NCI-H510A treated with DMSO at 0.1 percent for 48 hours (cell line): ENCODE data around the gene NUP153.

Experiments used
- DNase-seq: peaks from one replicate; lab custom pipeline; 2025; lab: John Stamatoyannopoulos, UW

The NUP153 gene

DNA sequence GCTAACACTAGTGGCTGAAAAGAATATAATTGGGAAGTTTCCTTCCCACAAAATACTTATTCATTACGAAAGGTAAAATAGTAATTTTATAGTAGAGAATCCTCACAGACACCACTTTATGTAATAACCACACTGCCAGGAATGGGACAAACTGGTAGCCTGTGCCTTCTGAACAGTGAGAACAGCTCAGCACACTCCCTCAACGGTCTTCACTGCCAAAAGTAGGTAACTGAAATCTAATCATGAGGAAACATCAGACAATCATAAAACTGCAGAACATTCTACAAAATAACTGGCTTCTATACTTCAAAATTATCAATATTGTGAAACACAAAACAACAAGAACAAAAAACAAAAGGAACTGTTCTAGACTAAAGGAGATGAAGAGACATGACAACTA is 44.1 kb downstream of the NUP153 start:
- no peak for DNase-seq

DNA sequence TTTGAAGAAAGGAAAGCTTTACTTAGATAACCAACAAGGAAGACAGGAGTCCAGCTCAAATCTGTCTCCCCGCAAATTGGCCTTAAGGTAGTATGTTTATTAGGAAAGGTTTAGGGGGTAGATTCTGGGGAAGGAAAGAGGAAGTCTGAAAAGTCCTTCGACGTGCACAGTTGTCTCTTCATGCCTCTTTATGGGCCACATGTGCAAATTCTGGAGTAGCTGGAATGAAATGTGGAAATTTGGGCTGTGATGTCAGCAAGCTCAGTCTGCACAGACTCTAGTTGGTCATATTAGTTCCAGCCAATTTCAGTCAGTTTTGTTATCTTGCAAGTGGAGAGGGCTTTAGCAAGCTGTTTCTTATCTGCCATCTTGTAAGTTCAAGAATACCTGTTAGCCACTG is 50.1 kb downstream of the NUP153 start:
- no peak for DNase-seq

DNA sequence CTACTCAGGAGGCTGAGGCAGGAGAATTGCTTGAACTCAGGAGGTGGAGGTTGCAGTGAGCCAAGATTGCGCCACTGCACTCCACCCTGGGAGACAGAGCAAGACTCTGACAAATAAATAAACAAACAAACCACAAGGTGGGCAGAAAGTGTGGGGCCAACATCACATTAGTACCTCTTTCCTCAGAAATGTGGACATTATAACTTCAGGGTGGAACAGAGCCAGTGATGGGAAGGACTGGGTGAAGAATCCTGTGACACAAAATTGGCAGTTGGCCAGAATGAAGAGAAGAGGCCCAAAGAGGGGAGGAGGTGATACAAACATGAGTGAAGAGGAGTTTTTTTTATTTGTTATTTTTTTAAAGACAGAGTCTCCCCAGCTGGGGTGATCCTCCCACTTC is 50.6 kb downstream of the NUP153 start:
- no peak for DNase-seq

DNA sequence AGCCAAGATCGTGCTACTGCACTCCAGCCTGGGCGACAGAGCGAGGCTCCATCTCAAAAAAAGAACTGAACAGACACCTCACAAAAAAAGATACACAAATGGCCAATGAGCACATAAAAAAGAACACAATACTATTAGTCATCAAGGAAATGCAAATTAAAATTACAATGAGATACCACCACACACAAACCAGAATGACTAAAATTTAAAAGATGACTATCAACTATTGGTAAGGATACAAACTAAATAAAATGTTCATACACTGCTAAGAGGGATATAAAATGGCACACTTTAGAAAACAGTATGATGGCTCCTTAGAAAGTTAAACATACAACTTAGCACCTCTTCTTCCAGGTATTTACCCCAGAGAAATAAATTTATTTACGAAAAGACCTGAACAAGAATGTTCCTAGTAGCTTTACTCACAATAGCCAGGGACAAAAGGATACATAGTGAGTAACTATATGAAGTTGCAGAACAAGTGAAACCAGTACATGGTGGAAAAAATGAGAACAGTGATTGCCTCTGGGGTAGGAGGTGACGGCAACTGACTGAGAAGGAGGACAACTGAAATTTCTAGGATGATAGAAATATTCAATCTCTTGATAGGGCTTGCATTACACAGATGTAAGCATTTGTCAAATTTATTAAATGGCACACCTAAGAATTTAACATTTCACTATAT is 53.4 kb downstream of the NUP153 start:
- no peak for DNase-seq

DNA sequence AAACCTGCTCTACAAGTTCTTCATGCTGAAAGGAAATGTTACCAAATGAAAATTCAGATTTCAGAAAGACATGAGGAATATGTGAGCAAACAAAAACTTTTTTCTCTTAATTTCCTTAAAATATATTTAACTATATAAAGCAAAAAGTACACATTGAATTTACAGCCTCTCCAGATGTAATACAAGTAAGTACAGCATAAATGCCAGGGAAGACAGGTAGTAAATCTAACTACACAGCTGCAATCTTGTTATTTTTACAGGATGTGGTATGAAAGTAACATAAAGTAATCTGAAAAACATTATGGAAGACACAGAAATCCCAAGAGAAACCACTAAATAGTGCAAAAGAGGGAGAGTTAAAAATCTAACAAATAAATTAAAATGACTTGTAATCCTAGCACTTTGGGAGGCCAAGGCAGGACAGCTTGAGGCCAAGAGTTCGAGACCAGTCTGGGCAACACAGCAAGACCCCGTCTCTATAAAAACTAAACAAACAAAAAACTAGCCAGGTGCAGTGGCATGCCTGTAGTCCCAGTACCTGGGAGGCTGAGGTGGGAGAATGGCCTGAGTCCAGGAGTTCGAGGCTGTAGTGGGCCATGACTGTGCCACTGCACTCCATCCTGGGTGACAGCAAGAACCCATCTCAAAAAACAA is 55.9 kb downstream of the NUP153 start:
- DNase-seq: no peak

DNA sequence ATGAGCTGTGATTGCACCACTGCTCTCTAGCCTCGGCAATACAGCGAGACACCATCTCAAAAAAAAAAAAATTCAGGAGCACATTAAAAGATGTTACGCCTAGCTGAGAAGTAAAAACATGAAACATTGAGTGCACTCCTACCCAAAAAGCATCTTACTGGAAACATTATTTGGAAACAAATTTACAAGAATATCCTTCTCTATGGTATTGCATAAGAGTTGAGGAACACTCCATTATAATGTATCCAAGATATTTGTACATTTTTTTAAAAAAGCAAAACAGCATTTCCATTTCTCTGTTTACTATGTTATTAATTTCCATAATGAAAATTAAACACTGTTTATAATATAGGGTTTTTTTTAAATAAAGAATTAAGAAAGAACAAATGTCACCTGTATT is 58.0 kb downstream of the NUP153 start:
- DNase-seq: no peak

DNA sequence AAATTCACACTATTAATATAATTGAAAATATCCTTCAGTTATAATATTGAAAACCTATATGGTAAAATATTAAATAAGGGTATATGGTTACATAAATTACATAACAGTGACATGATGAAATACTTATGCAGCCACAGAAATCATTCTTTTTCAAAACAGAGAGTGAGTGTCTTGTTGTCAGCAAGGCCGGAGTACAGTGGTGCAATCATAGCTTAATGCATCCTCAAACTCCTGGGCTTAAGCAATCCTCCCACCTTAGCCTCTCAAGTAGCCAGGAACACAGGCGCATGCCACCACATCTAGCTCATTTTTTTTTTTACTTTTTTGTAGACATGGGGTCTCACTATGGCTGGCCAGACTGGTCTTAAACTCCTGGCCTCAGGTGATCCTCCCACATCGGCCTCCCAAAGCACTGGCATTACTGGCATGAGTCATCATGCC is 66.2 kb downstream of the NUP153 start:
- DNase-seq: no peak

DNA sequence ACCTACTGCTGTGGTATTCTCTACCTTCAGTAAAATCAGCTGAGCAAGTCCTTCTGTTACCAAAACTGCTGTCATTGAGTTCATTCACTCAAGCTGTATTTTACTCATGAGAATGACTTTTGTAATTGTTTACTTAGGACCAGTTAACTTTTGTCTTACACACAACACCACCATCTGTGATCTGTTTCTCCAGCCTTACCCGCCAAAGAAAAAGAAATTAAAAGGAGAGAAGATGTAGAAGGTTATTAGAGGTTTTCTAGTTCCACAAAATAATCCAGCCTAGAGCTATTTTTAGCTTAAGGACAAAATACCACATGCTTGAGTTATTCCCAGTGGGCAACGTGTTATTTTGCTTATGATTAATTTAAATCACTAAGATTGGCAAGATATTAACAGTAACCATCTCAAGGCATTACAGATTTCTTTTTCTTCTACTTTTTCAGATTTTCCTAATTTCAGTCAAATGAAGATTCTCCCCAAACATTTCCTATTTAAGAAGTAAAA is 68.5 kb downstream of the NUP153 start:
- DNase-seq: no peak

DNA sequence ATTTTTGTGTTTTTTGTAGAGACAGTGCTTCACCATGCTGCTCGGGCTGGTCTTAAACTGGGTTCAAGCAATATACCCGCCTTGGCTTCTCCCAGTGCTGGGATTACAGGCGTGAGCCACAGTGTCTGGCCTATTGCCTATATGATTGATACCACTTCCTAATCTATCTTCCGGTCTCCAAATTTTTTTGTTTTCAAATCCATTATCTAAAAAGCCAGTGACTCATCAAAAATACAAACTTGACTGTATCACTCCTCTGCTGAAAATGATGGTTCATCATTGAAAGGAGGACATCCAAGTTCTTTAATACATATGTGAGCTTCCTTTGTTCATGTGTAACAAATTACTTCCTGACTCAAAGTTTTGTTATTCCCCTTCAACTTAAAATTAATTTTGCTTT is 71.2 kb downstream of the NUP153 start:
- no peak for DNase-seq

DNA sequence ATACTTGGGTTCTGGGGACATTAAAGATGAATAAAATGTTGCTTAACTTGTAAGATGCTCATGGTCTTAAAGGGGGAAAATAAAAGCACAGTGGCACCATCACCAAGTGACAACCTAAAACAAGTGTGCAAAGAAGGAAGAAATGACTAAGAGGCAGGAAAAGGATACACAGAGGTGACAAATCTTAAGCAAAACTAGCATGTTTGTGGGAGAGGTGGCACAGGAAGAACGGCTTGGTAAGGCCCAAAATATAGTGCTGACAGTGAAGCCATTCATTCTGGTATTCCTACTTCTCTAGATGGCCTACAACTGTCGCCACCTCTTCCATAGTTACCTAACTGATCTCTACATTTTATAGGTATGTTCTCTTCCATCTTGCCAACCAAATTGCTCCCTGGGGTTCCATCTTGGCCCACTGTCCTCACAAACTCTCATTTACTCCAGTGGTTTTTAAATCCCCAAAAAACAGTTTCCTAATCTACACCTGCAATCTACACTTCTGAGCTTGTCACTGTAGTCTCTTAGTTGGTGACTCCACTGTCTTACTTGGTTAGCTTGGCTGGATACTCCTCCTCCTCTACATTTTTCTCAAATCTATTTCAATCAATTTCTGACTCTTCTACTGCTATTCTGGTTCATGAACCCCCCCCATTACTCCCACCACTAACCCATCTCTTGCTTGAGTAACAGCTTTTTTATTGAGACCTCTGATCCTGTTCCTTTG is 73.1 kb downstream of the NUP153 start:
- no peak for DNase-seq

DNA sequence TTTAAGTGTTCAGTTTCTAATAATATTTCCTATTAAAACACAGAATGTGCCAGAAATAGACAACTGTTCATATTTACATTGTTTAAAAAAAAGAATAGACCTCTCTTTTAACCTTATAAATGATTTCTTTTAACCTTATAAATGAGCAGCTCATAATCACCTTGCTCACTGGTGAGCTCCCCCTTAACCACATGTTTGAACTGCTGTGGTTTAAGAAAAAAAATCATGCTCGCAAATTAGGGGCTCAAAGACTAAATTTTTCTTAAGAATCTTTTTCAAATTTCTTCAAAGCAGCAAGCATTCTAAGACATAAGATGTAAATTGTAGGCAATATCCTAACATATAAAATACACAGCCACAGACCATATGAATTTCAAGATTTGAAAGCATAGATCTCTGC is 73.8 kb downstream of the NUP153 start:
- DNase-seq: no peak

DNA sequence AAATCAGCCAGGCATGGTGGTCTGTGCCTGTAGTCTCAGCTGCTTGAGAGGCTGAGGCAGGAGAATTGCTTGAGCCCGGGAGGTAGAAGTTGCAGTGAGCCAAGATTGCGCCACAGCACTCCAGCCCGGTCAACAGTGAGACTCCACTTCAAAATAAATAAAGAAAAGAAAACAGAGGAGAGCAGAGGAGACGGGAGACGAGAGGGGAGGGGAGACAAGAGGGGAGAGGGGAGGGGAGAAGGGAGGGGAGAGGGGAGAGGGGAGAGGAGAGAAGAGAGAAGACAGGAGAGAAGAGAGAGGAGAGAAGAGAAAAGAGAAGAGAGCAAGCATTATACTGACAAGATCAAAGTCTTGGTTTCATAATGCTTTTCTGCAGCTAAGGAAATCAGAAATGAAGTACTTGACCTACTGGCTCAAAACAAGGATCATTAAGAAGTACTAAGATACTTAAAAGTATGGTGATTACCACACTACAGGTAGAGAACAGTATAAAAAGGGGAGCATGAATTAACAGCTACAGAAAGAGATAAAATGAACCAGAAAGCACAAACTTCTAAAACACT is 76.1 kb downstream of the NUP153 start:
- DNase-seq: peak; percentile 46

DNA sequence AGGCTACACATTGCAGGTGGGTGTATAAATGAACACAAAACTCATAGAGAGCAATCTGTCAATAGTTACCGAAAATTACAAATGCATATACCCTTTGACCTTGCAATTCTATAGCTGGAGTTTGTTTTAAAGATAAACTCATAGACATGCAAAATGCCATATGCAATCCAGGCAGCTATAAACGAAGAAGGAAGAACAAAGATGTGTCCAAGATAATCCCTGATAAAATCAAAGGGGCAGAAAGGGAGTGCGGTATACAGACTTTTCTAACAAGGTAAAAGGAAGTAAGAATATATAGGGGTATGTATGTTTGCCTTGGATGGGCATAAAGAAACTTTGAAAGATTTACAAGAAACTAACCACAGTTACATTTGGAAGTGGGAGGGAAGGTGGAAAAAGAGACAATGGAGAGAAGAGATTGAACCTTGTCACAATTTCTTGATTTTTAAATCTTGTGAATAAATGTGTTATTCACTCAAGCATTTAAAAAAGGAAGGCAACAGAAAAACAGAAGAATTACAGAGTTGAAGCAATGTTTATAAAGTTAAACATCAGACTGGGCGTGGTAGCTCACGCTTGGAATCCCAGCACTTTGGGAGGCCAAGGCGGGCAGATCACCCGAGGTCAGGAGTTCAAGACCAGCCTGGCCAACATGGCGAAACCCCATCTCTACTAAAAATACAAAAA is 76.8 kb downstream of the NUP153 start:
- no peak for DNase-seq

DNA sequence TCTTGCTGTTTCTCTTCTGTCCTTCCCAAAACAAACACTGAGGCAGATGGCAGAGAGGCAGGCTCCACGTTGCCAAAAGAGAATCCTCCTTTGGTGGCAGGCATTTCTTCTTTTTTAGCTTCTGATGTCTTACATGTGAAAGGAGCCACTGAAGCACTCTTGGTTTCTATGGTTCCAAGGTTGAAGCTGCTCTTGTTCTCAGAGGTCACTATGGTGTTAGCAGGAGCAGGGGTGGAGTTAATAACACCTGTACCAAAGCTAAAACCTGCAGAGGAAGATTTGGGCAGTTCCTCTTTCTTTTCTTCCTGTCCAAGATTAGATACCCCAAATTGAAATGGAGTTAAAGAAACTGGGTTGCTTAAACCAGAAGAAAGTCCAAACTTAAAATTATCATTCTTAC is 77.9 kb downstream of the NUP153 start:
- DNase-seq: no peak

DNA sequence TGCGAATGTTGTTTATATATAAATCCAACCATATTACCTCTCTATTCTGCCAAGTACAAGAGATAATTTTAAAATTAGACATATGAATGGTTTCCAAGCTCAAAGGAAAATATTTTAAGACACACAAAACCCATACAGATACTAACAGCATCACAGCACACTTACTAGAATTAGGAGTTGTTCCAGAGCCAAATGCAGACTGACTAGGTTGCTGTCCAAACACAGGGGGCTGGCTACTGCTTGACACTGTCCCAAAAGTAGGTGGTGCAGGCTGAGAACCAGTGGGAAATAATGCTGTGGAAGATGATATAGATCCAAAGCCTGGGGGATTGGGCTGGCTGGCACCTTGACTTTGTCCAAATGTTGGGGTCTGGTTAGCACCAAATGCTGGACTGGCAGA is 82.3 kb downstream of the NUP153 start:
- DNase-seq: no peak

DNA sequence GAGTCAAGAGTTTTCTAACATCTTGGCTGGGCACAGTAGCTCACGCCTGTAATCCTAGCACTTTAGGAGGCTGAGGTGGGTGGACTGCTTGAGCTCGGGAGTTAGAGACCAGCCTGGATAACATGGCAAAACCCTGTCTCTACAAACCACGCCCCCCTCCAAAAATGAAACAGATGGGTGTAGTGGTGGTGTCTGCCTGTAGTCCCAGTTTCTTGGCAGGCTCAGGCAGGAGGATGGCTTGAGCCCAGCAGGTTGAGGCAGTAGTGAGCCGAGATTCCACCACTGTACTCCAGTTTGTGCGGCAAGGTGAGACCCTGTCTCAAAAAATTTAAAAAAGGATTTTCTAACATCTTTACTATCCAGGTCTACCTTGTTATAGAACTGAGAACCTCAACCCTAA is 84.6 kb downstream of the NUP153 start:
- DNase-seq: no peak

DNA sequence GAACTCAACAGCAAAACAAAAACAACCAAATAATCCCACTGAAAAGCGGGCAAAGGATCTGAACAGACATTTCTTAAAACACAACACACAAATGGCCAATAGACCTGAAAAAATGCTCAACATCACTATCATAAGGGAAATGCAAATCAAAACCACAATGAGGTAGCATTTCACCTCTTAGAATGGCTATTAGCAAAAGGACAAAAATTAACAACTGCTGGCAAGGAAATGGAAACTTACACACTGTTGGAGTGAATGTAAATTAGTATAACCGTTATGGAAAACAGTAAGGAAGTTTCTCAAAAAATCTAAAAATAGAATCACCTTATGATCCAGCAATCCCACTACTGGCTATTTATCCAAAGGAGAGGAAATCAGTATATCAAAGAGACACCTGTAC is 85.7 kb downstream of the NUP153 start:
- DNase-seq: no peak

DNA sequence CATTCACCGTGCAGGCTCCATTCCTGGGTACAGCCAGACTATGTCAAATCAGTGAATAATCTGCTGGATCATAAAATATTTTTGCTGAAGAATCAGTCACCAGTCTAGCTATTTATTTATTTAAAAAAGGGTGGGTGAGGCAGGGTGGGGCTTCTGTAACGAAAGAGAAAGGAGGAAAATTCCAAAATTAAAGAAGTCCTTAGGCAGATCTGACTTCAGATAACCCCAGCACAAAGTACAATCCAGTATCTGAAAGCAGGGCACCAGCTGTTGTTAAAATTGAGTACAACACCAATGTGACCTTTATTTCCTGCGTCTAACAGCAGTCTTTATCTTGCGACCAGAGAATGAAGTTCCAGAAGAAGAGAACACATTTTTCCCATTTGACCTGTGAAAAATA is 90.9 kb downstream of the NUP153 start:
- no peak for DNase-seq

DNA sequence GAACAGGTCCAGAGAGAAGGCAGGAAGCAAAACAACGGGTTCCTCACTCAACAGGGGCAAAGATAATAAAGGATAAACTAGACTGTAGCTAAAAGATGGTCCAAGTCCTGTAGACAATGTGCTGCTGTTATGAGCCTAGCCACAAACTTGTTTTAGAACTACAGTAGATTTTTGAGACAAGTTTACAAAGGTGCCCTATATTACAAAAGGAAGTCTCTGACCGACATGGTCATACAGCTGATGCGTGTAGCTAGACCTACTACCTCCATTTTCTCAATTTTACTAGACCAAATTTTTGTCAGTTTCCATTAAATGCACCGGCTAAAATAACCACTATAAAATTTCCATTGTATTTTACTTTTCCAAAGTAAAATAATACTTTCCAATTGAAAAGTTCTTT is 94.7 kb downstream of the NUP153 start:
- DNase-seq: no peak

DNA sequence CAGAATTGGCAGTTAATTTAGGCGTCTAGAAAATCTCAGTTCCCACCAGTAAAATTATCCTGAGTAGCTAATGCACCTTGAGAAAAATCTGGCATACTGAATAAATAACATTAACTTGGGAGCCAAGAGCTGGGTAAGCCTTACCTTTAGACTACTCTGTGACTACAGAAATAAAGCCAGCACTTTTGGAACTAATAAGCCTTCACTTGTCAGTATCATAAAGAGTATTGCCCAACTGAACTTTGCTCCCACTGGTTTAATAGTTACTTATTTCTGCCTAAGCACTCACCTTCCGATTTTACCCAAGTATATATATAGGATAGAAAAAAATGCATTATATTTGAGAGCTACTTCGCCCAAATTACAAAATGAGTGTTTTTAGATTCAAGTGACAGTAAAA is 95.9 kb downstream of the NUP153 start:
- no peak for DNase-seq

DNA sequence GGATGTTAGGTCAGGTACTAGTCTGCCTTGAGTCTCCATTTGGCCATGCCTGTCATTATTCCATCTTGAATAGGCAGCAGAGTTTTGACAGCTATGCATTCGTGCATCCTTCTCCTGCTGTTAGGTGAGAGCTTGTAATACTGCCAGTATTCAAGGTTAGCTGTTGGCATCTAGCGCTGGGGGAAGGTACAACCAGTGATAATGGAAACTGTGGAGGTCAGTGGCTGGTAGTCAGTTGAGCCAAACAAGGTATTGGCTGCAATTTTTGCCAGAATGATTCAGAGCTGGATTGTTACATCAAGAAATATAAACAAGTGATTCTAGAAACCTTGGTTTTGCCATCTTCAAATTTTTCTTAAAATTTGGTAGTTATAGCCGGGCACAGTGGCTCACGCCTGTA is 100.1 kb downstream of the NUP153 start:
- no peak for DNase-seq

DNA sequence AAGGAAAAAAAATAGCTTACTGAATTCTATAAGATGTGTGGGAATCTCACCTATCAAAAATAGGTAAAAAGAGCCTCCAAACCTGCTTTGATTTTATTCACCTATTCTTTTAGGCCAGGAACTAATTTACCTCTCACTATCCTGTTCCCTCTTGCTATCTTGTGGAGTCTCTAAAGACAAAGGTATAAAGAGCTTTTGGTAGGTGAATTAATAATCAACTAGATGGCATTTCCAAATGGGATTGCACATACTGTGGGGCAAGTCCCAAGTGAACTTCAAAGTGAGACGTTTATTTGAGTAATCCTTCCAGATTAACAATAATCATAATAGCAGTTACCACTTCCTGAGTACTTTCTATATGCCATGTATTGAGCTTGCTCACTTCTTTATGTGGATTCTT is 103.8 kb downstream of the NUP153 start:
- no peak for DNase-seq

DNA sequence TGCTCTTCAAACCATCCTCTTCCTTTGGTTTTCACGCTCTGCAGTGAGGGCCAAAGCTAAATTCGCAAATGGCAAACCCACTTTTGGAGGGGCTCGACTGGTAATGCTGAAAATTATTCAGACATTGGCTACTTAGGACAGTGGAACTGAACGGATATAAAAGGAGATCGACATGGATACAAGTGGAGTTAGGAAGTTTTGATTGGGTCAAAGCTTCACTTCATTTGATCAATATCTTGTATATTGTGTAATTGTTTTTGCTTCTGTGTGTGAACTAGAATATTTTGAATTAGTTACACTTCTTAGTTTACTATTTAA is 105.4 kb downstream of the NUP153 start:
- DNase-seq: no peak
